SJSA1 (cell line): Measurements from ENCODE around the gene ZNF575. TPM values are rescaled to one million over a fixed set of nuclear protein-coding genes. Genes with fewer than 3 reads are reported as not detected.
"Not testable (repeated sequence)": the region's sequence is repeated elsewhere in the genome, so short reads cannot be mapped to it uniquely, and the experiment has no call there.

ENCODE experiments used
- DNase-seq, 2 experiments: peaks; one replicate each; pipeline ENCODE4 v3.0.0-alpha.2; 2015 to 2020; ENCODE audit warnings: low spot score in 2 of 2, low read depth in 1 of 2
- H3K27ac ChIP-seq: fragments of 250-450 bp; sonication (Bioruptor Pico); 2 replicates; pipeline ENCODE4 v1.5.1; 2020; ENCODE audit warnings: mild to moderate bottlenecking, moderate library complexity
- H3K27me3 ChIP-seq: fragments of 250-450 bp; sonication (Bioruptor Pico); replicated peaks from 2 replicates; pipeline ENCODE4 v1.5.1; 2020; ENCODE audit warnings: mild to moderate bottlenecking, moderate library complexity
- H3K36me3 ChIP-seq: fragments of 250-450 bp; sonication (Bioruptor Pico); 2 replicates; pipeline ENCODE4 v1.5.1; 2020; ENCODE audit warnings: mild to moderate bottlenecking
- H3K4me1 ChIP-seq: fragments of 250-450 bp; sonication (Bioruptor Pico); replicated peaks from 2 replicates; pipeline ENCODE4 v1.6.1; 2021; ENCODE audit warnings: mild to moderate bottlenecking
- H3K4me3 ChIP-seq: fragments of 250-450 bp; sonication (Bioruptor Pico); 2 replicates; pipeline ENCODE4 v1.5.1; 2020; ENCODE audit warnings: mild to moderate bottlenecking
- H3K9me3 ChIP-seq: fragments of 250-450 bp; sonication (Bioruptor Pico); replicated peaks from 2 replicates; pipeline ENCODE4 v1.5.1; 2020; ENCODE audit warnings: mild to moderate bottlenecking
- total RNA-seq: library from RNA; depleted of rRNA; stranded (reverse); fragments of >200 nt; shearing (Covaris generic); gene quantifications from 2 replicates; pipeline ENCODE4 v1.2.3, GENCODE V29; 2014

Gene ZNF575
- total RNA-seq, 1 experiment from 2014 or later, result 0.42 TPM

DNA sequence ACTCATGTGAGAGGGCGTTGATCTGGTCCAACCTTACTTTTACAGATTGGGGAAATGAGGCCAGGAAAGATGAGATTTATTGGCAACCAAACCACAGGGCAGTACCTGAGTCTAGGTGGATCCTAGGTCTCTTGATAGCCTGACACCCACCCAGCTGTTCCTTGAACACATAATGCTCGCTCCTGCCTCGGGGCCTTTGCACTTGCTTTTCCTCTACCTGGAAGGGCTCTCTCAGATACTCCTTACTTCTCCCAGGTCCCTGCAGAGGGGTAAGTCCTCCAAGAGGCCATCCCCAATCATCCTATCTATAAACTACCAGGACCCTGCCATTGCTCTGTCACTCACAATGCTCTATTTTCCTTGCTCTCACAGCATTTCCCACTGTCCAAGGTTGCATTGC lies 7.4 kb downstream of the ZNF575 start:
- Histone ChIP-seq H3K27me3 (no peaks in the 10 kb centered on the region), H3K36me3 (peaks cover 74% of the 10 kb centered on the region)

GRCh38 chr19:43541920-43542650 lies 9.1 kb downstream of the ZNF575 start:
- no peak overlapping the region for H3K4me3 ChIP-seq
- no peak overlapping the region for H3K27ac ChIP-seq
- H3K9me3 ChIP-seq, result no peaks in the 10 kb centered on the region
- DNase-seq, result no peak
- no peaks in the 10 kb centered on the region for H3K4me1 ChIP-seq
- H3K27me3 ChIP-seq, result no peaks in the 10 kb centered on the region
- H3K36me3 ChIP-seq, result peaks cover 72% of the 10 kb centered on the region

More for the DNA sequence above, 7.4 kb downstream of the ZNF575 start:
- no peaks in the 10 kb centered on the region for H3K4me1 ChIP-seq
- no peaks in the 10 kb centered on the region for H3K9me3 ChIP-seq
- no peak overlapping the region for H3K4me3 ChIP-seq
- no peak for DNase-seq
- no peak overlapping the region for H3K27ac ChIP-seq

DNA sequence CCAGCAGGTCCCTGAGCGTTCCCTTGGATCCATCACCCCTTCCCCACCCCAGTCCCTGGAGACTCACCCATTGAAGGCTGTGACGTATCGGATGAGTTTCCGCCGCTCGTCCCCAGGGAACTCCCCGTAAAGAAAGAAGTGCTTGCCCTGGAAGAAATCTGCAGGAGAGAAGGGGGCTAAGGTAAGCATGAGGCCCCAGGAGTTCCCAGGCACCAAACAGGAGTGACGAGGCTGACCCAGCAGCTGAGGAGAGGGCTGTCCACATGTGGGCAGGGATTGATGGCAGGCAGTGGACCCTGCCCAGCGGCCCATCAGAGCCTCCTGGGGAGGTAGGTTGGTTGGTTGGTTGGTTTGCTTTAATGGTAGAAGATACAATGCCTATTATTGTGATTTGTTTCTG lies 11.1 kb downstream of the ZNF575 start:
- Histone ChIP-seq H3K27ac (no peak overlapping the region), H3K9me3 (no peaks in the 10 kb centered on the region), H3K4me3 (no peak overlapping the region), H3K4me1 (no peaks in the 10 kb centered on the region), H3K36me3 (peaks cover 61% of the 10 kb centered on the region), H3K27me3 (no peaks in the 10 kb centered on the region)
- no peak for DNase-seq

- H3K4me3 ChIP-seq, result no peak overlapping the region
- H3K27me3 ChIP-seq, result no peaks in the 10 kb centered on the region
- H3K4me1 ChIP-seq, result no peaks in the 10 kb centered on the region
- H3K9me3 ChIP-seq, result no peaks in the 10 kb centered on the region
- peaks cover 54% of the 10 kb centered on the region for H3K36me3 ChIP-seq
- H3K27ac ChIP-seq, result no peak overlapping the region
- no peak for DNase-seq
Measured at GRCh38 chr19:43545276-43545675, 12.3 kb downstream of the ZNF575 start.

- no peaks in the 10 kb centered on the region for H3K27me3 ChIP-seq
- H3K9me3 ChIP-seq, result no peaks in the 10 kb centered on the region
- H3K27ac ChIP-seq, result no peak overlapping the region
- H3K4me3 ChIP-seq, result no peak overlapping the region
- H3K36me3 ChIP-seq, result peaks cover 51% of the 10 kb centered on the region
- H3K4me1 ChIP-seq, result no peaks in the 10 kb centered on the region
- DNase-seq, result no peak
Measured at GRCh38 chr19:43545981-43546380, 13.0 kb downstream of the ZNF575 start.

DNA sequence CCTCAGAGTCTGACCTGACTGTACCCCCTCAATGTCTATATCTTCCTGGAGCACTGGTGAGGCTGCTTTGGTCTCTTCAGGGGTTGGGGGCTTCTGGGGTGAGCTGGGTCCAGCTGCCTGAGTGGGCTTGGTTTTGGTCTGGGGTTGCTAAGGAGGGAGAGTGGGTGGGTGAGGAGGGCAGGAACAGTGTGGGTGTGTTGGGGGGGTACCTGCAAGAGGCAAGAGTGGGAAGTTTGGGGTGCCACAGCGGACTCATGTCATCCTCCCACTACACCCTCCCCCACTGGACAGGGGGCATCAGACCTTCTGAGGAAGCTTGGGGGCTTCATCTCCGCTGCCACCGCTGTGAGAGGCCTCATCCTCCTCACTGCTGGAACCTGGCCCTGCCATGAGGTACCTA lies 13.6 kb downstream of the ZNF575 start:
- H3K27me3 ChIP-seq, result no peaks in the 10 kb centered on the region
- H3K27ac ChIP-seq, result no peak overlapping the region
- peaks cover 54% of the 10 kb centered on the region for H3K36me3 ChIP-seq
- DNase-seq, result no peak
- H3K9me3 ChIP-seq, result no peaks in the 10 kb centered on the region
- H3K4me3 ChIP-seq, result no peak overlapping the region
- H3K4me1 ChIP-seq, result no peaks in the 10 kb centered on the region

GRCh38 chr19:43547926-43548325 lies 14.9 kb downstream of the ZNF575 start:
- not testable (repeated sequence) for H3K4me3 ChIP-seq, H3K4me1 ChIP-seq, H3K9me3 ChIP-seq, H3K27ac ChIP-seq, H3K27me3 ChIP-seq, DNase-seq
- peaks cover 54% of the 10 kb centered on the region for H3K36me3 ChIP-seq

- H3K4me3 ChIP-seq, result no peak overlapping the region
- no peaks in the 10 kb centered on the region for H3K4me1 ChIP-seq
- H3K27me3 ChIP-seq, result no peaks in the 10 kb centered on the region
- no peak overlapping the region for H3K27ac ChIP-seq
- DNase-seq, result no peak
- H3K9me3 ChIP-seq, result no peaks in the 10 kb centered on the region
- H3K36me3 ChIP-seq, result peaks cover 54% of the 10 kb centered on the region
Measured at GRCh38 chr19:43548706-43549105, 15.7 kb downstream of the ZNF575 start.

- H3K27me3 ChIP-seq, result no peaks in the 10 kb centered on the region
- no peak overlapping the region for H3K27ac ChIP-seq
- no peaks in the 10 kb centered on the region for H3K4me1 ChIP-seq
- no peak overlapping the region for H3K4me3 ChIP-seq
- no peaks in the 10 kb centered on the region for H3K9me3 ChIP-seq
- peaks cover 62% of the 10 kb centered on the region for H3K36me3 ChIP-seq
- DNase-seq, result no peak
Measured at GRCh38 chr19:43551399-43552197, 18.6 kb downstream of the ZNF575 start.

DNA sequence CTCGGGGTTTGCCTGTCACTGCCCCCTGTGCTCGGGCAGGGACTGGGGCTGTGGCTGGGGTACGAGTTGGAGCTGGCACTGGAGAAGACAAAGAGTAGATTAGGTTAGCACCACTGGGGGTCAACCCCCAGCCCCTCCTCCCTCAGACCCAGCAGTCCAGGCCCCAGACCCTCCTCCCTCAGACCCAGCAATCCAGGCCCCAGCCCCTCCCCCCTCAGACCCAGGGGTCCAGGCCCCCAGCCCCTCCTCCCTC lies 19.1 kb downstream of the ZNF575 start:
- Histone ChIP-seq H3K36me3 (peaks cover 65% of the 10 kb centered on the region), H3K27ac (no peak overlapping the region), H3K4me1 (peaks cover 5% of the 10 kb centered on the region), H3K4me3 (no peak overlapping the region), H3K27me3 (no peaks in the 10 kb centered on the region), H3K9me3 (no peaks in the 10 kb centered on the region)
- DNase-seq, result no peak

GRCh38 chr19:43552616-43553015 lies 19.6 kb downstream of the ZNF575 start:
- Histone ChIP-seq H3K4me1 (peaks cover 7% of the 10 kb centered on the region), H3K36me3 (peaks cover 63% of the 10 kb centered on the region), H3K4me3 (no peak overlapping the region), H3K27me3 (no peaks in the 10 kb centered on the region), H3K9me3 (no peaks in the 10 kb centered on the region), H3K27ac (no peak overlapping the region)
- DNase-seq, result no peak

- Histone ChIP-seq H3K36me3 (peaks cover 67% of the 10 kb centered on the region), H3K27ac (no peak overlapping the region), H3K9me3 (no peaks in the 10 kb centered on the region), H3K27me3 (no peaks in the 10 kb centered on the region), H3K4me1 (peaks cover 12% of the 10 kb centered on the region), H3K4me3 (no peak overlapping the region)
- no peak for DNase-seq
Measured at GRCh38 chr19:43553656-43554055, 20.7 kb downstream of the ZNF575 start.

DNA sequence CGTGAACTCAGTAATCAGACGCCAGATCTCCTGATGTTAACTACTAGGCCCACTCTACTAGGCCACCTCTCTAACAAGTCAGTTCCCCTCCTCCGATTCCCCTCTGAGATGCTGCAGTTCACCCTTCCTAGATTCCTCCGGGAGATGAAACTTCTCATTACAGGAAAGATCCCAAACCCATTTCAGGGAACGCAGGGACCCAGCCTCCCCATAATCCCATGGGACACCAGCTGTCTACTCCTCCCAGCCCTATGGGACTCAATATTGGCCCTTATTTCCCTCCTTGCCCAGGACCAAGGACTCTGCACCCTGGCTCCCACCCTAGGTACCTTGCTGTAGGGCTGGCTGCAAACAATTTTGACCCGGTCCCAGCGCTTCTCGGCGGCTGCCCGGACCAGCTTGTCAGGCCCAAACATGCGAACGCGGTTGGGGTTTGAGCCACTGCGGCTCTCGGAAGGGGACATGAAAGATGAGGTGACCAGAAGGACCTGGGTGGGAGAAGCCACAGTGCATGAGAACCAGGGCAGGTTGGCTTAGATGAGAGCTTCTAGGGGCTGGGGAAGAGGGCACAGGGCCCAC lies 21.4 kb downstream of the ZNF575 start:
- peaks cover 65% of the 10 kb centered on the region for H3K36me3 ChIP-seq
- H3K4me3 ChIP-seq, result no peak overlapping the region
- no peak for DNase-seq
- H3K27ac ChIP-seq, result no peak overlapping the region
- H3K9me3 ChIP-seq, result no peaks in the 10 kb centered on the region
- no peaks in the 10 kb centered on the region for H3K27me3 ChIP-seq
- H3K4me1 ChIP-seq, result peaks cover 12% of the 10 kb centered on the region

DNA sequence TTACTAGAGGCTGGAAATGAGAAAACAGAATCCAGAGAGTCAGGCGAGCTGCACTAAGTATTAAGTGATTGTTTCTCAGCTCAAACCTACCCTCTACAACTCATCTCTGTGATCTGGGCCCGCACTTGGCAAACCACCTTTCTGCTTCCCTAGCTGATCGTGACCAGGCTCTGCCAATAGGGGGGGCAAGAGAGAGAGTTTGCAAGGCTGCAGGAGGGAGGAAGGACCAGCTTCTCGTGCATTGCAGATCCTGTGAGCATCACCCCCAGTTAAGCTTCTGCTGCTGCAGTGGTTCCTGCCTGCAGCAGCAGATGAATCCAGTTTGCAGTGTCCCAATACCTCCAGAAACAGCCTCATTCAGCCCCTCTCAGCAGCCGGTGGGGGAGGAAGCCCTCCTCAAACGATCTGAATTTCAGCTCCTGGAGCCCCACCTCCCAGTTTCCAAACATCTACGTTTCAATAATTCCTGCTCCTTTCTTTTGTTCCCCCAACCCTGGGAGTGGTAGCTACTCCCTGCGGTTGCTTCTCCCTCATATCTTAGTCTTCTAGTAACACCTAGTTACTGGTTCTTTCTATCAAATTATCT lies 22.3 kb downstream of the ZNF575 start:
- H3K4me1 ChIP-seq, result peaks cover 12% of the 10 kb centered on the region
- no peak overlapping the region for H3K4me3 ChIP-seq
- H3K36me3 ChIP-seq, result peaks cover 71% of the 10 kb centered on the region
- no peak overlapping the region for H3K27ac ChIP-seq
- no peaks in the 10 kb centered on the region for H3K9me3 ChIP-seq
- DNase-seq, result peak; percentile 54 to 73
- H3K27me3 ChIP-seq, result no peaks in the 10 kb centered on the region
